Upper lobe of left lung (tissue), 6 donors: ENCODE results near the gene CCDC177. TPM values are rescaled to one million over a fixed set of nuclear protein-coding genes. Genes with fewer than 3 reads are reported as not detected.
A peak's percentile ranks its signal among the peaks of the same experiment; 100 is the strongest.

Experiments used
- ATAC-seq, 2 donors: fragments of 200-7000 bp; cut with Tn5 transposase; one replicate each; pipeline ENCODE4 v1.9.1; 2022; ENCODE audit warnings: mild to moderate bottlenecking in 2 of 2, moderate library complexity in 2 of 2; ENCODE audit not compliant: low FRiP score in 2 of 2
- DNase-seq, 2 donors: peaks; one replicate each; pipeline ENCODE4 v3.0.0-alpha.2; 2019 to 2020
- H3K27ac ChIP-seq, 4 donors: fragments of 200-600 bp; sonication (generic); one replicate each; pipeline ENCODE4 v1.5.1; 2016 to 2019
- H3K27me3 ChIP-seq, 4 donors: fragments of 200-600 bp; sonication (generic); one replicate each; pipeline ENCODE4 v1.5.1; 2017 to 2019
- H3K36me3 ChIP-seq, 4 donors: fragments of 200-600 bp; sonication (generic); one replicate each; pipeline ENCODE4 v1.5.1; 2016 to 2019
- H3K4me1 ChIP-seq, 4 donors: fragments of 200-600 bp; sonication (generic); one replicate each; pipeline ENCODE4 v1.5.1; 2018 to 2019
- H3K4me3 ChIP-seq, 4 donors: fragments of 200-600 bp; sonication (generic); one replicate each; pipeline ENCODE4 v1.5.1; 2017 to 2019; ENCODE audit warnings: mild to moderate bottlenecking in 2 of 4, moderate library complexity in 1 of 4
- H3K9me3 ChIP-seq, 4 donors: fragments of 200-600 bp; sonication (generic); one replicate each; pipeline ENCODE4 v1.5.1; 2018 to 2019
- CTCF ChIP-seq, 6 experiments: fragments of 450-650 bp in 4 of 6; fragments of 200-600 bp in 2 of 6; sonication (generic) in 2 of 6; IDR thresholded peaks; one replicate each; pipeline ENCODE4 v1.5.1; 2016 to 2019; ENCODE audit warnings: antibody characterized with exemption in 6 of 6
- EP300 ChIP-seq, 4 donors: sonication (generic); formaldehyde crosslinking; IDR thresholded peaks; one replicate each; pipeline ENCODE4 v1.5.1; 2017; ENCODE audit warnings: antibody characterized with exemption in 4 of 4, control low read depth in 2 of 4
- POLR2A ChIP-seq, 4 donors: fragments of 450-650 bp; IDR thresholded peaks; one replicate each; pipeline ENCODE4 v1.5.1; 2016 to 2017; ENCODE audit warnings: antibody characterized with exemption in 4 of 4, mild to moderate bottlenecking in 2 of 4
- POLR2AphosphoS5 ChIP-seq, 2 donors: sonication (generic); formaldehyde crosslinking; IDR thresholded peaks; one replicate each; pipeline ENCODE4 v1.5.1; 2017; ENCODE audit warnings: antibody characterized with exemption in 2 of 2
- WGBS, 2 donors: methylation state at CpG; one replicate each; pipeline ENCODE4 v1.1.5; 2017 to 2018; 5-methylcytosine and 5-hydroxymethylcytosine counted together
- total RNA-seq, 6 donors: library from RNA; depleted of rRNA in 4 of 6; stranded (reverse); fragments of >200 nt in 4 of 6; gene quantifications; one replicate each; pipeline versions ENCODE4 v1.1.0 to v1.2.1, GENCODE V29; 2016 to 2021
- donor health status: DM: no; HTN: no; CAD: no; lungs with moderate emphysema.
- donor health status: DM: no; HTN: yes; CAD: no; lungs with severe emphysema.

The CCDC177 gene
- total RNA-seq, 6 donors from 2014 or later, result not detected

- WGBS, 2 donors, result 70 to 78% methylated on average over 2 of the region's 2 CpGs
- Histone ChIP-seq H3K27ac (no peak overlapping the region), H3K4me1 (peaks cover 0 to 5% (median 2%) of the 10 kb centered on the region in 4 donors), H3K9me3 (no peaks in the 10 kb centered on the region), H3K36me3 (no peaks in the 10 kb centered on the region), H3K4me3 (no peak overlapping the region), H3K27me3 (peaks cover 0 to 8% (median under 1%) of the 10 kb centered on the region in 4 donors)
- DNase-seq, result no peak
- TF ChIP-seq EP300 (IDR thresholded peaks at IDR 0.05), result no peak
- no peak for TF ChIP-seq POLR2A (IDR thresholded peaks at IDR 0.05)
- TF ChIP-seq POLR2AphosphoS5 (IDR thresholded peaks at IDR 0.05), result no peak
- no peak for TF ChIP-seq CTCF (IDR thresholded peaks at IDR 0.05)
- ATAC-seq, result no peak
Observed at GRCh38 chr14:69551511-69551910, 23.2 kb downstream of the CCDC177 start.

GRCh38 chr14:69548566-69548965 lies 26.1 kb downstream of the CCDC177 start:
- H3K36me3 ChIP-seq, result no peaks in the 10 kb centered on the region
- H3K9me3 ChIP-seq, result no peaks in the 10 kb centered on the region
- no peak overlapping the region for H3K4me3 ChIP-seq
- WGBS, 2 donors, result 83 to 86% methylated on average over 8 of the region's 8 CpGs
- DNase-seq (no peak), ATAC-seq (no peak)
- H3K4me1 ChIP-seq, result peaks cover 0 to 5% (median 3%) of the 10 kb centered on the region in 4 donors
- H3K27ac ChIP-seq, result no peak overlapping the region
- TF ChIP-seq POLR2AphosphoS5 (IDR thresholded peaks at IDR 0.05) (no peak), POLR2A (IDR thresholded peaks at IDR 0.05) (no peak), EP300 (IDR thresholded peaks at IDR 0.05) (no peak), CTCF (IDR thresholded peaks at IDR 0.05) (no peak)
- H3K27me3 ChIP-seq, result peaks cover 0 to 8% (median under 1%) of the 10 kb centered on the region in 4 donors

- Histone ChIP-seq H3K36me3 (no peaks in the 10 kb centered on the region), H3K27ac (no peak overlapping the region), H3K27me3 (peaks cover 0 to 8% (median under 1%) of the 10 kb centered on the region in 4 donors), H3K9me3 (no peaks in the 10 kb centered on the region), H3K4me3 (no peak overlapping the region), H3K4me1 (peaks cover 0 to 5% (median 4%) of the 10 kb centered on the region in 4 donors)
- TF ChIP-seq EP300 (IDR thresholded peaks at IDR 0.05) (no peak), CTCF (IDR thresholded peaks at IDR 0.05) (peak; percentile 38 to 61 (median 50))
- peak; percentile 42 to 65 for ATAC-seq
- DNase-seq, result peak in 1 of 2 donors; percentile 86
- 17 to 24% methylated on average over 38 to 39 of the region's 46 CpGs for WGBS, 2 donors
Observed at GRCh38 chr14:69547701-69548348, 26.8 kb downstream of the CCDC177 start.

DNA sequence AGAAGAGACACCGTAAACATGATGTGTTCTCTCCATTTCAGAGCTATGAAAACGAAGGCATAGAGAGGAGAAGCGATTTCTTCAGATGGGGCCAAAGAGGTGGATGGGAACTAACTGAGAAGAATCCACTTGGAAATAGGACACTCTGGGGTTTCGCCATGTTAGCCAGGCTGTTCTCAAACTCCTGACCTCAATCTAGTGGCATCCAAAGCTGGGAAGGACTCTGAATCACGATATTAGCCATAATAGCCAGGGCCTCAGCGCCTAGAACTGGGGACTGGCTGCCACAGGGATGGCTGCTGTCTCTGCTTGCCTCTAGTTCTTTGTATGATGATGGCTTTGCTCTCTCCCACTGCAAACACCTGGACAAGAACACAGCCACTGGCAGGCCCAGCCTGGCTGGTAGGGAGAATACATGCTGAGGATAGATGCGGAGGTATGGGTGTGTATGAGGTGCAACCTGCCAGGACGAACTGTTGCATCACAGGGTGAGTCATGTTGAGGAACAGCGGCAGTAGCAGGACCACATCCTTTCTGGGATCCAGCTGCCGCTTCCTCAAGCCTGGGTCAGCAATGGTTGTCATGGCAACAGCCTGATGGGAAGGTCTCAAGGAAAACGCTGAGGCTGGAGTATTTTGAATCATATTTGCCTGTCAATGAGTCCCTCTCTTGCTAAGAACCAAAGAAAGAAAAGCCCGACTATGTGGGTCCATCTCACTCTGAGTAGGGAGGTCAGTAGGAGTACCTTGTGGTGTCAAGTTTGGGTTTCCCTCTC lies 31.1 kb downstream of the CCDC177 start:
- ATAC-seq (peak; percentile 74 to 83), DNase-seq (peak in 1 of 2 donors; percentile 88)
- Histone ChIP-seq H3K36me3 (no peaks in the 10 kb centered on the region), H3K4me1 (peaks cover 0 to 12% (median 7%) of the 10 kb centered on the region in 4 donors), H3K9me3 (peaks cover 0 to 5% (median 2%) of the 10 kb centered on the region in 4 donors), H3K27ac (no peak overlapping the region), H3K4me3 (no peak overlapping the region), H3K27me3 (peaks cover 0 to 8% (median under 1%) of the 10 kb centered on the region in 4 donors)
- WGBS, 2 donors, result 48 to 55% methylated on average over 12 of the region's 12 CpGs
- TF ChIP-seq POLR2AphosphoS5 (IDR thresholded peaks at IDR 0.05), result no peak

GRCh38 chr14:69542311-69542710 lies 32.4 kb downstream of the CCDC177 start:
- no peak for DNase-seq
- WGBS, 2 donors, result 50 to 70% methylated on average over 2 of the region's 2 CpGs
- Histone ChIP-seq H3K36me3 (no peaks in the 10 kb centered on the region), H3K4me3 (no peak overlapping the region), H3K9me3 (peaks cover 0 to 5% (median 2%) of the 10 kb centered on the region in 4 donors), H3K27ac (no peak overlapping the region), H3K27me3 (no peaks in the 10 kb centered on the region), H3K4me1 (peaks cover 0 to 12% (median 2%) of the 10 kb centered on the region in 4 donors)
- ATAC-seq, result no peak
- no peak for TF ChIP-seq POLR2A (IDR thresholded peaks at IDR 0.05)
- TF ChIP-seq POLR2AphosphoS5 (IDR thresholded peaks at IDR 0.05), result no peak
- TF ChIP-seq EP300 (IDR thresholded peaks at IDR 0.05), result no peak
- TF ChIP-seq CTCF (IDR thresholded peaks at IDR 0.05), result no peak
